GM18907 (cell line): ENCODE results near the gene POLR3A.
A peak's percentile ranks its signal among the peaks of the same experiment; 100 is the strongest.

ENCODE experiments used
- ATAC-seq: cut with Tn5 transposase; IDR thresholded peaks from one replicate; pipeline ENCODE4 v1.9.1; 2021; ENCODE audit warnings: mild to moderate bottlenecking, moderate library complexity; ENCODE audit not compliant: unreplicated experiment

The POLR3A gene

DNA sequence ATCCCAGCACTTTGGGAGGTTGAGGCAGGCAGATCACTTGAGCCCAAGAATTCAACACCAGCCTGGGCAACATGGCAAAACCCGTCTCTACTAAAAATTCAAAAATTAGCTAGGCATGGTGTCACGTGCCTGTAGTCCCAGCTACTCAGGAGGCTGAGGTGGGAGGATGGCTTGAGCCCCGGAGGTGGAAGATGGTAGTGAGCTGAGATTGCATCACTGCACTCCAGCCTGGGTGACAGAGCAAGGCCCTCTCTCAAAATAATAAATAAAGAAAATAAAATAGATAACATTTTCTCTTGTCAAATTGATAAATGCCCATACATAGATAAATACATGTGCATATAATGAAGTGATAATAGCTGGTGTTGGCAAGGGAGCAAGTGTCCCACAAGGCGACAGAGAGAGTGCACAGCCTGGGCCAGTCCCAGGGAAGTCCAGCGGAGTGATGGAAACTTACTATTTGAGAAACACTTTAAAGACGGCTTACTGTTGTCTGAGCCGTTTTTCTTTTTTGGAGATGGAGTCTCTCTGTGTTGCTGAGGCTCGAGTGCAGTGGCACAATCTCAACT is 69.3 kb downstream of the POLR3A start:
- ATAC-seq = no peak

DNA sequence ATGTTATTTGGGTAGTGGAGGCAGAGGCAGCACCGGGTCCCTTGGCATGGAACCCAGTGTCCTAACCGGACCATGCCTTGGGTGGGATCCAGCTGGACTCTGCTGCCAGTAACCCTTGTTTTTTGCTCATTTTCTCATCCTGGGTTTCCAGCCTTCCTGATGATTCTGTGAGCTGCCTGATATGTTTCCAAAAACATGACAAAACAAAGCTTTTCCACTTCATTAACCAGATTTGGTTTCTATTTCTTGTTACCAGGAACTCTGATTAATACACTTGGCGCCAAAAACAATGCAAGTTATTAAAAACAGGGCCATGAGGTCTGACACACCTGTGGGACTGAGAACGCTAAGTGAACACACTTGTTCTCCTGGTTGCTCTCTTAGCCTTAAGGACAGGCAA is 69.9 kb downstream of the POLR3A start:
- no peak for ATAC-seq

DNA sequence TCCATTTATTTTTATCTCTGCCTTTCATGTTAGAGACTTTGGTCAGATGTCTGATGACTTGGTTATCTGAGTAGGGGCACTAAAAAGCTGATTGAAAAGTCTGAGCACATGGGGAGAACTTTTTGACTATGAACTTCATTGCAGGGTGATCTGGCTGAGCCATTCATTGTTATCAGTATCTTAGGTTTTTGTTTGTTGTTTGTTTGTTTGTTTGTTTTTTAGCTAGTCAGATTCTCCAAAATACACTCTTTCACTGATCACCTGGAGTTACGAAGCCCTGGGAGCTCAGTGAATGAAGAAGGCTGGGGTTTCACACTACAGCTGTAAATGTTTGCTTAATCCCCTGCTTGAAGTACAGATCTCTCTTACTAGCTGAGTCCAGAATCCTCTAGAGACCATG is 74.2 kb downstream of the POLR3A start:
- no peak for ATAC-seq

DNA sequence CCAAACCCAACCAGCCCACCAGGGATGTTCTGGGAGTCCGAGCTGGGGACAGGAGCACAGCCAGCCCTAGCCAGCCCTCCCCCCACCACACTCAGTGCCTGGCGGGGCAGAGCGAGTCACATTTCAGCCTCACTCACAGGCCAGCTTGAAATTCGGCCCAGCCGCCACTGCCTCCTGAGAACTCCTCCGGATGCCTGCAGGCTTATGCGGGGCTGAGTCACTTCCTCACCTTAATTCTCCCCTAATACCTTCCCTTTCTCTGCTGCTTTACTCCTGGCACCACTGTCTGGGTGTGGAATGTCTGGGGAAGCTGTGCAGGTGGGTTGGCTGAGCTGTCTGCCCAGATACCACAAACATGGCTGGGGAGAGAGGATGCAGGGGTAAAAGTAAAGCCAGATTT is 80.1 kb downstream of the POLR3A start:
- no peak for ATAC-seq

DNA sequence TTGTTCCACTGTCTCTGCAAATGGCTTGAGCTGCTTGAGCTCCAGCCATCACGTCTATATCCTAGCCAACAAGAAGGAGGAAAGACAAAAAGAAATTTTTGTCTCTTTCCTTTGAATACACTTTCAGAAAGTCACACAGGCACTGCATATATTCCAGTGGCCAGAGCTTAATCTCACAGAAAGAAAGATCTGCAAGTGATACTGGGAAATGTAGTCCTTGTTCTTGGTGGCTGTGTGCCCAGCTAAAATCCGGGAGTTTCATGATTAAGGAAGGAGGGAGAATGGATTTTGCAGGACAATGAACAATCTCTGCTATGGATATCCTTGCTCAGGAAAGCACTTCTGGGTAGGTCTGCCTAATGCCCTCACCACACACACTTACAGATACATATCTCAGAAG is 83.2 kb downstream of the POLR3A start:
- no peak for ATAC-seq

DNA sequence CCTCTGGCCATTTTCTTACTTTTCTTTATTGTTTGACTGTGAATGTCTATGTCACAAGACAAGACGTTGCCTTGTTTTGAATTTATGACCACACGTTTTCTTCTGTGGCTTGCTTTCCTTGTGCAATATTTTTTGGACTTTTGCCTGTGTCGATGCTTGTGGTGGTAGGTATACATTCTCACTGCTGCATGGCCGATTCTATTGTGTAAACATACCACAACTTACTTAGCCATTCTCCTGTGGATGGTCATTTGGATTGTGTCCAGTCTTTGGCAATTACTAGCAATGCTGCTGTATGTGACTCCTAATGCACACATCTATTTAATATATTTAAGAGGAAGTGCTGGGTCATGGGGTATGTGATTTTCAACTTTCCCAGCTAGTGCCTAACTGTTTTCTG is 84.8 kb downstream of the POLR3A start:
- ATAC-seq = no peak

DNA sequence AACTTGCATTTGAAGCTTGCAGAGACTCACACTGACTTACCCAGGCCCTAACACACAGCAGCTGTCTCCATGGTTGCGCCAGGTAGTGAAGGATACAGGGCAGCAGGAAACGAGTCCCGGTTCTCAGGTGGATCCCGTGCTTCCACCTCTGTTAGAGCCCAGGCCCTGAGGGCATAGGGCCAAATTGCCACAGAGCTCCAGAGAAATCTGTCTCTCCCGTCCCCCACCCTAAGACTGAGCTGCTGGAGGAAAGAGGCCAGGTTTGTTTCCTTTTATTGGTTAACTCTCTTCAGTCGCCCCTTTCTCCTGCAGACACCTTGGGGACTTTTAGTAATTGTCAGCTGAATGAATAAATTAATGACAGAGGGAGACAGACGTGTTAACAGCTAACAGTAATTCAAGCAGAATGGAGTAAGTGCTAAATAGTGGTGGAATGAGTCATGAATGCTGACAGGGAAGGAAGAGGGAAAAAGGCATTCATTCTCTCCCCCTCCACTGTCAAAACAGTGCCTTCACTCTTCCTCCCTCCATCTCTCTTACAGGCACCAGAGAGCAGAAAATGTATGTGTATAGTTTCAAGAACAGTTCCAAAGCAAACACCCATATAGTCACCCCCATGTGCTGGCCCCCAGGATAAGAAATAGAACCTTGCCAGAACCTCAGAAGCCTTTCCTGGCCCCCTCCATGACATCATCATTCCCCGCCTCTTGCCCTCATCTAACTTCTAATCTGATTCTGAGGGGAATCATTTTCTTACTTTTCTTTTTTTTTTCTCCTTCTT is 86.0 kb downstream of the POLR3A start:
- ATAC-seq = no peak

DNA sequence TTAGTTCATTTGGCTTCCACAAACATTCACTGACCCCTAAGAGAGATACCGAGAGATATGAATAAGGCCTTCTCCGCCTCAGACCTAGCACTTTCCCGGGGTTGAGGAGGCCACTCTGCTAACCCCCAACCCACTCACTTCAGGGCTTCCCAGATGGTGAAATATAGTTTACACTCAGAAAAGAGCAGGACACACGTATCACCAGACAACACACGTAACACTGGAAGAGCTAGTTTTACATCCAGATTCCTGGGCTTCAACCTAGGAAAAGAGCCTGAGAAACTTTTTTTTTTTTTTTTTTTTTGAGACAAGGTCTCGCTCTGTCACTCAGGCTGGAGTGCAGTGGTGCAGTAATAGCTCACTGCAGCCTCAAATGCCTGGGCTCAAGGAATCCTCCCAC is 87.5 kb downstream of the POLR3A start:
- no peak for ATAC-seq

DNA sequence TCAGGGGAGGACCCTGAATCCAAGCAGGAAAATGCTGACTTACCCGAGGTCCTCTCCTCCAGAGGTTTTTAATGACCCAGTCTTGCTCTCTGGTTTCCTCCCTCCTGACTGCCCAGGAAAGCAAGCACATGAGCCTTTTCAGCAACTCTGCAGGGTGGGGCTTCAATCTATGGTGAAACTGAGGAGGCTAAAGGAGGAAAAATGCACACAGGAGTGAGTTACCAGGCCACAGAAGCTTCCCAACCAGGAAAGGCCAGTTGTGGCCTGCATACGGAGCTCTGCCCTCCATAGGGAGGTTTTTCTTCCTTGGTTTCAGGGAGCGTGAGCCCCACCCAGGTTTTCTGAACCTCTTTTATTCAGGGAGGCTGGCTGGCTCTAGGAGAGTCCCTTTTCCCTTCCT is 88.7 kb downstream of the POLR3A start:
- no peak for ATAC-seq

DNA sequence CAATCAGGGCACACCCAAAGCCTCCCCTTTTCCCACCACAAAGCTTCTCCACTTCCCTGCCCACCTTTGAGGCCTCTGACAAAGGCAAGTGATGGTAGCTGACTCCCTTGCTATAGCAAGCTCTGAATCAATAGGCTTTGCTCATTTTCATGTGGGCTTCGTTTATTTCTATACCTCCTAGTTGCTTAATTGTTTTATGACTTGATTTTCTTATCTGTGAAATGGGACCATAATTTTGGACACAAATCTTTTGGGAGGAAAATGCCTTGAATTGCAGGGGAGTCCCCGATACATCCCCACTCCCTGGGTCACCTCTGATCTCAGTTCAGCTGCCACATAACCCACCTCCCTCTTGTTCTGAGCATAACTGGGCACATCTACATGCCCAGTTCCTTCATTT is 89.1 kb downstream of the POLR3A start:
- no peak for ATAC-seq

DNA sequence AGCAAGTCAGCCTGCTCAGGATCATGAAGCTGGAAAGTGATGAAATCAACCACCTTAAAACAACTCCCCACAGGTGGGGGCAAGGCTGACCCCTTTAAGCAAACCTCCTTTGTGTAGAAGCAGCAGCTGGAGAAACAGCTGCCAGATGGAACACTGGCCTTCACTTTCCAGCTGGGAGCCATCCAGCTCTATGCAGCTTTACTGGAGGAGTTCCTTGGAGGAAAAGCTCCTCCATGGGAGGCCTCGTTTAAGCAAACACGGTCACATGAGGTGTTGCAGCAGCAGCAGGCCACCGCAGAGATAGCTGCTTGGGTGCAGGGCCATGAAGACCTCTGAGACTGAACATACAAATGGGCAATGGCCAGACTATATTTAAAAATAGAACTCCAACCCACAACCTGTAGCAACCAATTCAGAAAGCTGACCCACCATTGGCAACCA is 89.7 kb downstream of the POLR3A start:
- ATAC-seq = no peak

DNA sequence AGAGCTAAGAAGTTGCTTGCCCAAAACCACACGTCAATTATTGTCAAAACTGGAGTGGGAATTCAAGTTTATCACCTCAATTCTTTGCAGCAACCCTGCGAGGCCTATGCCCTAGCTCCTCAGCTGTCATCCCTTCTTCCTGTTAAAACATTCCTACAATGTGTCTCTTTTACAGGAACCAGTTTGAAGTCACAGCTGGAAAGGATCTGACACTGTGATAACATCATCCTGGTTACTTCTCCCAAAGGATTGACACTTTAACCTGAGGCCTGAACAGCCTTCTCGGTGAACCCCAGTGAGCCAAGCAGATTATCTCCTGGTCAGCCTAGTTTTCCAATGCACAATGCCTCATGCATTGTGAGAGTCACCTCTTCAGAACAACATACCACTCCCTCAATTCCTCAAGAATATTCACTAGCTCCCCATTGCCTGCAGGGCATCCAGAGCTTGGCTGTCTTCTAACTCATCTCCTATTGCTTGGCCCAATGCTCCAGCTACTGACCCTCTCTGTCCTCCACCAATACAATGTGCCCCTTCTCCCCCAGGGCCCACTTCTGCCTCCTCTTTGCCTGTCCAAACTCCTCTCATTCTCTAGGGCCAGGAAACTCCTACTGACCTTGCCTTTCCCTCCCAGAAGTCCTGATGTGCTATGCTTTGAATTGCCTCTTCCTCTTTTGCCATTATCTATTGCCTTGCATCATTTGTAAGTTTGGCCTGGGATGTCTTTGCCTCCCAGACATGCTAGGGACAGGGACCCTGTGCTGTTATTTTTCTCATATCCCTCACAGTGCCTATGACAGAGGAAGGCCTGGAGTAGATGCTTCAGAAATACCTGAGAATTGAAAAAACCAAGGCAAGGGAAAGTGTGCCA is 92.4 kb downstream of the POLR3A start:
- ATAC-seq = no peak

DNA sequence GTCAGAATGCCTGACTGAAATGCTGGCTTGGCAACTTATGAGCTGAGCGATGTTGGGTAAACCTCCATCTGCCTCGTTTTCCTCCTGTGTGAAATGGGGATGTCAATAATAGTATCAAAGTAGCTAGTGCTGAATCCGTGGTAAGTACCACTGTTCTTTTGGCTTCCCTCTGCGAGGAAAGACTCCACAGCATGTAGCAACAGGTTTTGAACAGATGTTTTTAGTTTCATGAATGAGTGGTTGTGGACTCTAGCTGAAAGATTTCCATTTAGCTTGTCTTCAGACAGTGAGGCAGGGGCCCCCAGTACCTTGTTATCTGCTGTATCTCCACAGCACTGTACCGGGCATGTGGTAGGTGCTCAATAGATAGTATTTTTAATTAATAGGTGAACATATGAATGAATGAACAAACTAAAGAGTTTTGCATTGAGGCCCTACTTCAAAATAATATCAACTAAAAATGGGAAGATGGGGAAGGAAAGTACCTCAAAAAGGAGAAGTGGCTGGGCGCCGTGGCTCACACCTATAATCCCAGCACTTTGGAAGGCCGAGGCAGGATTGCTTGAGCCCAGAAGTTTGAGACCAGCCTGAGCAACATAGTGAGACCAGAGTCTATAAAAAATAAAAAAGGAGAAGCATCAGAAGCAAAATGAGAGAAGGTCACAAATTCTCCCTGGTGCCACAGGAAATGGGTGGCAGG is 97.1 kb downstream of the POLR3A start:
- no peak for ATAC-seq

DNA sequence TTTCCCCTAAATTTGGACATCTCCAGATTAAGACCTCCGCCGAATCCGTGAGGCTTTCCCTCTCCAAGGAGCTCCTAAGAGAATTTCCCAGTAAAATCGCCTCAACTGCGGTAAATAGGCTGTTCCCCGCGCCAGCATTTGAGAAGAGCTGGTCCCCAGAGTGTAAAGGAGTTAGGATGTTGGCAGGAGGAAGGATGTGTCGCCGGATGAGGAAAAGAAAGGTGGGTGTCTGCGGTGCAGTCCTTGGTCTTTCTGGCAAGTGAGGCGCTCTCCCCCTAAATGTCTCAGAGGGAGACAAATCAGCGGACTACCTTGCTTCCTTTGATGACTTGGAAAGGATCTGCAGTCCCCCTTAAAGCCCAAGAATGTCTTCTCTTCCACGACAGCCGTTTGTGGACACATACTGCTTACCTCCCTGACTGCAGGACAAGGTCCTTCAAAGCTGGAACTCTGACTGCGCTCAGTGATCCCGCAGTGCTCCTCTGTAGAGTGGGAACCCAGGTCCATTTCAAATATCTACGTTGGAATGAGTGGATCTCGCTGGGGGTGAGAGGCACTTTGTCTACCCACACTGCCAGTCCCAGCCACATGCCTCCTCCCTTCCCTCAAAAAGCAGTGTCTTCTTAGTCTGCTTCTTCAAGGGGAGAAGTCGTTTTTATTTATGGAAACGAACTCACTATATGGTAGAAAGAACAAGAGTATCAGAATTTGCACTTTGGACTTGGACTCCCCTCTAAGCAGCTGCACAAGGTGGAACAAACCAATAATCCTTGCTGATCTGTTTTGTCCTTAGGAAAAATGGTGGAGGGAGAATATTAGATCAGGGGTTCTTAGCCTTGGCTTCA is 101.7 kb downstream of the POLR3A start:
- no peak for ATAC-seq

DNA sequence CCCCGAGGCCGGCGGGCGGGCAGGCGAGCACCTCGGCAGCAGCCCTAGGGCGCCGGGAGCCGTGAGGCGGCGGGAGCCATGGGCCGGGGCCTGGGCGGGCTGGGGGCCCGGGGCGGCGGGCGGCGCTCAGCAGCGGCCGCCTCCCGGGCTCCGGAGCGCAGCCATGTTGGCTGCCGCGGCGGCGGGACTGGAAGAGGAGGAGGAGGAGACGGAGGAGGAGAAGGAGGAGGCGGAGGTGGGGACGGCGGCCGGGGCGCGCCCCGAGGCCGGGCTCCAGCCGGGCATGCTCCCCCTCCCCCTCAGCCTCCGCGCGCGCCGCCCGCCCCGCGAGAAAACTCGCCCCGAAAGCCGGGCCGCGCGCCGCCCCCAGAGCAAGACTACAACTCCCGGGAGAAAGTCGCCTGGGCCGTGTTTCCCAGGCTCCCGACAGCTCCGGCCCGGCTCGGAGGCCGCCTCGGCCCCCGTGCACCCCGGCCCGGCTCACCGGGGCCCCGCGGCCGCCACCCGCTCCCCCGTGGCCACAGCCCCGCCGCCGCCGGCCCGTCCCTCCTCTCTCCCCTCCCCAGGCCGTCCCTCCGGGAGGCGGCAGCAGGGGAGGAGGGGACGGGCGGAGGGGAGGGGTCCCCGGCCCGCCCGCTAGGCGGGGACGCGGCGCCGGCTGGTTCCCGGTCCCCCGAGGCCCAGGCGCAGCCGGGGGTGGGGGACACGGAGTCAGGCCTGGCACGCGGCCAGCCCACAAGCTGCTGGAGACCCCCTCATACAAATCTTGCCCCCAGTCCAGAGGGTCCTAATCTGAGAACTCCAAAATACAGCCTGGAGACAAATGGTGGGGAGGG is 102.5 kb downstream of the POLR3A start, which contains the start of gene DLG5:
Gene DLG5 (minus strand): TSS at position 190 of the 836 bp plus-strand sequence. CDS start 235 bp downstream, outside the sequence.
- ATAC-seq = peak; percentile 56

DNA sequence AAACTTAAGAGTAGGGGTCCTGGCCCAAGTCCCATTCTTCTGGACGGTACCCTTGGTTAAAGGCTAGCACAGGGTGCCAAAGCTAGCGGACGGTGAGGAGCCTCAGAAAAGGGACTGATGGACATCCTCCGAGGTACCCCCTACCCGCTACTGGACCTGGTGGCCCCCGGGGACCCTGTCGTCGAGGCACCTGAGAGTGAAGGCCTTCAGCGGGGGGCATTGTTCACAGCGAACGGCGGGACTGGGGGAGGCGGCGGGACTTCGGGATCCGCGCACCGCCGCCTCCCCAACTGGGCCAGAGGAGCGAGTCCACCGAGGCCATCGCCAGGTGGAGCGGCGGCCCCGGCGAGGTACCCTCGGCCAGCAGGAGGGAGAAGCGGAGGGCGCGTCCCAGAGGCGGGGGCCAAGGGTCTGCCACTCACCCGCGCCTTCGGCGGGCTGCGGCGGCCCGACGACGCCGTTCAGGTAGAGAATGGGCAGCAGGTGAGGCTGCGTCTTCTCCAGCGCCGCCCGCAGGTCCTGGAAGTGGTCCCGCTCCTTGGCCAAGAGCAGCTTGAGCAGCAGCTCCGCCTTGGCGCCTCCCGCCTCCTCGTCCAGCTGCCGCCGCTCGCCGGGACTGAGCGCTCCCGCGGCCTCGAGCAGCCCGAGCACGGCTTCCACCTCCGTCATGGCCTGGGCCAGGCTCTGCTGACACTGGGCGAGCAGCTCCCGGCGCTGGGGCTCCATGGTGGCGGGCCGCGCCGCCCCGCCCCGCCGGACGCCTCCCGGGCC is 103.3 kb downstream of the POLR3A start:
- peak; percentile 59 for ATAC-seq

DNA sequence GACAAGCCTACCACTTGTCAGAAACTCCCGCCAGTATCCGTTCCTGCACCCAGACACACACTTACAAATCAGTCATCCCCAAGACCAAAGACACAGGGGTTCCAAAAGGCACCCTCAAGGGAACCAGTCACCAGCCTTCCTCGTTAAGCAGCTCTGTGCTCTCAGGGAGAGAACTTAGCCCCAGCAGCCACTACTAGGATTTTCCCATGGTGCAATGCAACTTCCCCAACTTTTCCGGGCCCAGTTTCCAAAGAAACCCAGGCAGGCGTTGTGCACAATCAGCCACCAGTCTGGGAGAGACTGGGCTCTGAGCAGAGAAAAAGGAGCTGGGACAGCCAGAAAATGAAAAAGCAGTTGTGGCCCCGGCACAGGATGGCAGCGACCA is 103.9 kb downstream of the POLR3A start:
- no peak for ATAC-seq

DNA sequence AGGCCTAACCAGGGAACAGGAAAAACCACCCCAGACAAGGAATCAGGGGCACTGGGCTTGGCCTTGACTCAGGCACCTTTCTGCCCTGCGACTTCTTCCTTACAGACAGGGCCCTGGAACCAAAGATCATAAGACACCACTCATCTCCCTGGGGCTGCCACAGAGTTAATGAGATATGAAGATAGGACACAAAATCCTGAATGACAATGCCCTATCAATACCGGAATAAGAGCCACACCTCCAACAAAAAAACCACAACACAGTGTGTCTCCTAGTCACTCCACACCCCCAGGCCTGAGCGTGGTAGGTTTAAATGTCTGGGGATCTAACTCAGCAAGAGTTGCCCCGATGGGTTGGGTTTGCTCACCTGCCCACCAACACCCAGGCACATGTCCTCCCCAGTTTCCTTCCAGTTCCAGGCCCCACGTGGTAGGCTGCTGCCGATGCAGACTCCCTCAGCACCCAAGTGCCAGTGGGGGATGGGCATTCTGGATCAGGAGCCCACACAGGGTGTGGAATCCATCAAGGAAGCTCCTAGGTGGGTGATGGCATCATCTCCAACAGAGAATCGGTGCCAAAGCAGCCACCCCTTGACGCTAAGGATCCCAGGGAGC is 106.6 kb downstream of the POLR3A start:
- no peak for ATAC-seq
